ENCODE data around the gene CEP290.

GRCh38 chr12:88141425-88141773 is 489 bp downstream of the CEP290 start:
- TF ChIP-seq CTCF (IDR thresholded peaks at IDR 0.05) = no peak
- TF ChIP-seq ZNF219 (CRISPR knock-in tag; IDR thresholded peaks at IDR 0.05; ENCODE audit: borderline replicate concordance) = no peak
- TF ChIP-seq NR3C1 (CRISPR knock-in tag; conservative IDR thresholded peaks at IDR 0.05; ENCODE audit: low read depth) = no peak
- TF ChIP-seq CREB1 (CRISPR knock-in tag; IDR thresholded peaks at IDR 0.05) = no peak
- TF ChIP-seq ZNF232 (CRISPR knock-in tag; IDR thresholded peaks at IDR 0.05) = no peak
- no peak for TF ChIP-seq TEAD4 (CRISPR knock-in tag; IDR thresholded peaks at IDR 0.05)
- TF ChIP-seq NFYB (CRISPR knock-in tag; conservative IDR thresholded peaks at IDR 0.05; ENCODE audit: low read depth) = no peak
- no peak for TF ChIP-seq FOXK1 (CRISPR knock-in tag; IDR thresholded peaks at IDR 0.05)
- TF ChIP-seq HMGXB4 (CRISPR knock-in tag; IDR thresholded peaks at IDR 0.05) = no peak
- no peak for TF ChIP-seq ZNF423 (CRISPR knock-in tag; IDR thresholded peaks at IDR 0.05)
- no peak for TF ChIP-seq PREB (CRISPR knock-in tag; IDR thresholded peaks at IDR 0.05; ENCODE audit: borderline replicate concordance)
- TF ChIP-seq SMAD4 (CRISPR knock-in tag; IDR thresholded peaks at IDR 0.05) = no peak
- TF ChIP-seq MYBL2 (CRISPR knock-in tag; IDR thresholded peaks at IDR 0.05) = no peak

Measured in WTC11 (cell line).